Left ventricle myocardium inferior (tissue), 1 donor: ENCODE data around the gene SIAE. TPM values are rescaled to one million over a fixed set of nuclear protein-coding genes. Genes with fewer than 3 reads are reported as not detected.
"Not testable (repeated sequence)": the region's sequence is repeated elsewhere in the genome, so short reads cannot be mapped to it uniquely, and the experiment has no call there.

Experiments used
- DNase-seq: peaks from one replicate; pipeline ENCODE4 v3.0.0-alpha.2; 2020
- H3K27ac ChIP-seq: fragments of 200-600 bp; replicated peaks from 2 replicates; pipeline ENCODE4 v1.8.0; 2021
- H3K27me3 ChIP-seq: fragments of 200-600 bp; 2 replicates; pipeline ENCODE4 v1.8.0; 2021; ENCODE audit warnings: low read depth
- H3K36me3 ChIP-seq: fragments of 200-600 bp; 2 replicates; pipeline ENCODE4 v1.8.0; 2021
- H3K4me1 ChIP-seq: fragments of 200-600 bp; 2 replicates; pipeline ENCODE4 v1.8.0; 2021
- H3K4me3 ChIP-seq: fragments of 200-600 bp; 2 replicates; pipeline ENCODE4 v1.8.0; 2021; ENCODE audit warnings: mild to moderate bottlenecking, moderate library complexity
- H3K9me3 ChIP-seq: fragments of 200-600 bp; replicated peaks from 2 replicates; pipeline ENCODE4 v1.8.0; 2021
- intact Hi-C: fragments of 100-400 bp; cut with micrococcal nuclease; formaldehyde crosslinking; loops from one replicate; pipeline ENCODE4 v1.11.0; 2022
- total RNA-seq: library from RNA; stranded (reverse); fragmentation: NEBNext Ultra II Directional; extraction: Animal tissue kit (Norgen Biotek cat#: 25700); gene quantifications from one replicate; pipeline ENCODE4 v1.2.1, GENCODE V29; 2021
- TF ChIP-seq, protein P1 (sequence below): fragments of 200-600 bp; IDR thresholded peaks from 2 replicates; pipeline ENCODE4 v1.8.0; 2021; ENCODE audit warnings: antibody characterized with exemption, mild to moderate bottlenecking, borderline replicate concordance
- donor health status: DM: no; HTN: yes; CAD: no; lungs with severe emphysema.

SIAE gene
- total RNA-seq, 1 donor from 2014 or later: 68.8 TPM

DNA sequence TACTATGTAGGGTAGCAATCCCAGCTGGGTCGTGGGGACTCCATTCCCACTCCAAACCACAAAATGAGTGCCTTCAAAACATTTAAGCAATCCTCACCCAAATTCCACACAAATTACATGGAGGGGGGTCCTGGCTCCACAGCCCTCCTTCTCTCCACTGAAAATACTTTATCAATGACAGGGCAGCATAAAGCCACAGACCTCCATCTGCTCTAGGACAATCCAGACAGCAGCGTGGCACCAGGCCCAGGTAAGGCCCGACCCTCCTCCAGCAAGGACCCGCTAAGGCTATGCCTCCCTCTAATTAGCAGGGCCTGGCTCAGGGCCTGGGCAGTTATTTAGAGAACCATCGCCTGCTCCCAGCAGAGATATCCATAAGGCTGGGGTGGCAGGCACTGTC is 62.5 kb downstream of the SIAE start, which contains the start of gene PANX3:
TSS of gene PANX3 (plus strand) at position 365 of the 400 bp plus-strand sequence. CDS start 129 bp downstream, outside the sequence.
- H3K27me3 ChIP-seq: peaks cover 38% of the 10 kb centered on the region
- DNase-seq: no peak
- intact Hi-C loops: no loop called here
- no peaks in the 10 kb centered on the region for H3K36me3 ChIP-seq
- no peak within 1 kb of the TSS for H3K27ac ChIP-seq
- no peaks in the 10 kb centered on the region for H3K4me1 ChIP-seq
- H3K9me3 ChIP-seq: no peaks in the 10 kb centered on the region
- TF ChIP-seq, protein P1, sequence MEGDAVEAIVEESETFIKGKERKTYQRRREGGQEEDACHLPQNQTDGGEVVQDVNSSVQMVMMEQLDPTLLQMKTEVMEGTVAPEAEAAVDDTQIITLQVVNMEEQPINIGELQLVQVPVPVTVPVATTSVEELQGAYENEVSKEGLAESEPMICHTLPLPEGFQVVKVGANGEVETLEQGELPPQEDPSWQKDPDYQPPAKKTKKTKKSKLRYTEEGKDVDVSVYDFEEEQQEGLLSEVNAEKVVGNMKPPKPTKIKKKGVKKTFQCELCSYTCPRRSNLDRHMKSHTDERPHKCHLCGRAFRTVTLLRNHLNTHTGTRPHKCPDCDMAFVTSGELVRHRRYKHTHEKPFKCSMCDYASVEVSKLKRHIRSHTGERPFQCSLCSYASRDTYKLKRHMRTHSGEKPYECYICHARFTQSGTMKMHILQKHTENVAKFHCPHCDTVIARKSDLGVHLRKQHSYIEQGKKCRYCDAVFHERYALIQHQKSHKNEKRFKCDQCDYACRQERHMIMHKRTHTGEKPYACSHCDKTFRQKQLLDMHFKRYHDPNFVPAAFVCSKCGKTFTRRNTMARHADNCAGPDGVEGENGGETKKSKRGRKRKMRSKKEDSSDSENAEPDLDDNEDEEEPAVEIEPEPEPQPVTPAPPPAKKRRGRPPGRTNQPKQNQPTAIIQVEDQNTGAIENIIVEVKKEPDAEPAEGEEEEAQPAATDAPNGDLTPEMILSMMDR: no peak
- H3K4me3 ChIP-seq: no peak within 1 kb of the TSS

DNA sequence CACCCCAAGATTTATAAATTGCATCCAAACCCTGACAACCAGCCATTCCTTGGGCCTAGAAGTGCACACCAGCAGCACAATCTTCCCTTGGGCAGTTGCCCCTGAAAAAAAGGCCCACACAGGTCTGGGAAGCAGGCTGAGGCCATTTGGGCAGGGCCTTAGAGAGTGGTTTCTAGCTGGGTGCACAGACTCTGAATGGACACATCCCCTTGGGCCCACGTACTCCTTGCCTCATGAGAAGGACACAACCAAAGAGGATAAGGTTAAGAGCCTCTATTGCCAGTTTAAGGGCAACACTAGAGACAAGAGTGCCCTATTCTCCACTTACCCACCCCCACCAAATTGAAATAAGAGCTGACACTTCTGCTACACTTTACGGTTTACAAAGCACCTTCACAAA is 63.2 kb downstream of the SIAE start:
- Histone ChIP-seq H3K9me3 (no peaks in the 10 kb centered on the region), H3K27me3 (peaks cover 30% of the 10 kb centered on the region), H3K36me3 (no peaks in the 10 kb centered on the region), H3K4me1 (no peaks in the 10 kb centered on the region), H3K4me3 (no peak overlapping the region), H3K27ac (no peak overlapping the region)
- TF ChIP-seq, protein P1: no peak
- DNase-seq: no peak
- intact Hi-C loops: no loop called here

DNA sequence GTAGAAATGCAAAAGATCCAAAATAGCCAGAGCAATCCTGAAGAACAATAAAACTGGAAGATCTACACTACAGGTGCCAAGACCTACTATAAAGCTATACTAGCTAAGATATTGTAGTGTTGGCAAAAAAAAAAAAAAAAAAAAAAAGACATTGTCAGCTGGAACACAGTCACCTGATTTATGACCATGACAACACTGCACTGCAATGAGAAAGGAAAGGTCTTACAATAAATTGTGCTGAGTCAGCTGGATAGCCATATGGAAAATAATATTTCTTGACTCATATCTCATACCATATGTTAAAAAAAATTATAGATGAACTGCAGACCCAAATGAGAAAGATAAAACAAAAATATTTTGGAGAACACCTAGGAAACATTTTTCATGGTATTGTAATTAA is 65.4 kb downstream of the SIAE start:
- H3K9me3 ChIP-seq: no peaks in the 10 kb centered on the region
- no peak overlapping the region for H3K27ac ChIP-seq
- H3K27me3 ChIP-seq: peaks cover 9% of the 10 kb centered on the region
- H3K4me3 ChIP-seq: no peak overlapping the region
- TF ChIP-seq, protein P1: no peak
- no peaks in the 10 kb centered on the region for H3K4me1 ChIP-seq
- no peak for DNase-seq
- H3K36me3 ChIP-seq: no peaks in the 10 kb centered on the region
- intact Hi-C loops: no loop called here

DNA sequence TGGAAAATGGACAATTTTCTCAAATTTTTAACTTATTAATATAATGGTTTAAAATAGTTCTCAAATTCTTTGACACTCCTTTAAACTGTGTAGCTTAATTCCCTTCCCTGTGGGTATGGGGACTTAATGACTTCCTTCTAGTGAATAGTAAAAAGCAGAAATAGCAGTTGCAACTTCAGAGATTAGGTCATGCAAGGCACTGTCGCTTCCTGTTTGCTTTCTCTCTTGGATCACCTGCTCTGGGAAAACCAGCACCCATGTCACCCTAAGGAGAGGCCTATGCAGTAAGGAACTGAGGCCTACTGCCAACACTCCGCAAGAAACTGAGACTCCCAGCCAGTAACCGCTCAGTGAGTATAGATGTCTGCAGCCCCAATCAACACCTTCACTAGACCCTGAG is 67.8 kb downstream of the SIAE start:
- intact Hi-C loops: no loop called here
- Histone ChIP-seq H3K27ac (no peak overlapping the region), H3K4me3 (no peak overlapping the region), H3K27me3 (no peaks in the 10 kb centered on the region), H3K4me1 (no peaks in the 10 kb centered on the region), H3K36me3 (no peaks in the 10 kb centered on the region), H3K9me3 (no peaks in the 10 kb centered on the region)
- no peak for DNase-seq
- TF ChIP-seq, protein P1: no peak

DNA sequence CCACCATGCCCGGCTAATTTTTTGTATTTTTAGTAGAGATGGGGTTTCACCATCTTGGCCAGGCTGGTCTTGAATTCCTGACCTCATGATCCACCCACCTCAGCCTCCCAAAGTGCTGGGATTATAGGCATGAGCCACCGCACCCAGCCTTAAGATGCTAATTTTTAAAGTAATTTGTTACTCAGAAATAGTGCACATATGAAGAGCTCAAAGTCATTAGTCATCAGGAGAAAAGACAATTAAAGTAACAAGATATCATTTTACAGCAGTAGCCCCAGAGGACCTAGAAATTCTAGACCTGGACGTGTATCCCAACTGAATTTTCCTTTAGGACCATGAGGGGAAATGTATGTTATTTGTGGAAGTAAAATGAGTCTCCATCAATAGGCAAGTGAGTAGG is 70.8 kb downstream of the SIAE start:
- H3K4me1 ChIP-seq, H3K27ac ChIP-seq, H3K36me3 ChIP-seq, H3K9me3 ChIP-seq, H3K4me3 ChIP-seq, DNase-seq, intact Hi-C loops: not testable (repeated sequence)
- peaks cover 20% of the 10 kb centered on the region for H3K27me3 ChIP-seq

DNA sequence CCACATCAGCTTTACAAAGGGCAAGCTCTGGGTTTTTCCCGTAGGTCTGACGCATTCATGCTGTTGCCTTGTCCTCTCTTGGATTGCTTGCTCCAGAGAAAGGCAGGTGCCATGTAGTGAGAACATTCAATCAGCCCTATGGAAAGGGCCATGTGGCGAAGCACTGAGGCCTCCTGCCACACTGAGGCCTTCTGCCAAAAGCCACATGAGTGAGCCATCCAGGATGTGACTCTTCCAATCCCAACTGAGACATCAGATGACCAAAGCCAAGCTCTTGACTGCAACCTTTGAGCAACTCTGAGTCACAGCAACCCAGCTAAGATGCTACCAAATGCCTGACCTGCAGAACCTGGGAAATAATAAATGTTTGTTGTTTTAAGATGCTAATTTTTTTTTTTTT is 71.3 kb downstream of the SIAE start:
- intact Hi-C loops: no loop called here
- DNase-seq: no peak

More for the DNA sequence above, 71.3 kb downstream of the SIAE start:
- TF ChIP-seq, protein P1: no peak
- no peaks in the 10 kb centered on the region for H3K36me3 ChIP-seq
- no peak overlapping the region for H3K27ac ChIP-seq
- H3K4me1 ChIP-seq: no peaks in the 10 kb centered on the region
- no peaks in the 10 kb centered on the region for H3K9me3 ChIP-seq
- no peak overlapping the region for H3K4me3 ChIP-seq
- H3K27me3 ChIP-seq: peaks cover 26% of the 10 kb centered on the region
